Stimulated activated naive CD8-positive, alpha-beta T cell treated with anti-CD3 and anti-CD28 coated beads, Interleukin-15, Interleukin-2, amounts not matched to agents 100 ng/mL and 50 ng/mL, for 24 hours (primary cell): ENCODE results near the gene CYP2U1.
"Not testable (repeated sequence)": the region's sequence is repeated elsewhere in the genome, so short reads cannot be mapped to it uniquely, and the experiment has no call there.

Source experiments
- H3K27ac Mint-ChIP-seq: one replicate; pipeline ENCODE4 v1.8.0; 2021; ENCODE audit warnings: mild to moderate bottlenecking, mixed read lengths
- H3K27me3 Mint-ChIP-seq: one replicate; pipeline ENCODE4 v1.8.0; 2021; ENCODE audit warnings: mixed read lengths
- H3K36me3 Mint-ChIP-seq: one replicate; pipeline ENCODE4 v1.8.0; 2021; ENCODE audit warnings: low read depth, mixed read lengths
- H3K4me1 Mint-ChIP-seq: one replicate; pipeline ENCODE4 v1.8.0; 2021; ENCODE audit warnings: low read depth, mixed read lengths
- H3K4me3 Mint-ChIP-seq: one replicate; pipeline ENCODE4 v1.8.0; 2021; ENCODE audit warnings: mild to moderate bottlenecking, mixed read lengths
- H3K9me3 Mint-ChIP-seq: one replicate; pipeline ENCODE4 v1.8.0; 2021; ENCODE audit warnings: mixed read lengths

Gene CYP2U1

GRCh38 chr4:107950746-107951540, 19.6 kb downstream of the CYP2U1 start:
- Mint-ChIP-seq H3K4me3 (no peak overlapping the region), H3K27me3 (no peaks in the 10 kb centered on the region), H3K36me3 (peaks cover 31% of the 10 kb centered on the region), H3K4me1 (no peaks in the 10 kb centered on the region), H3K27ac (no peak overlapping the region), H3K9me3 (peaks cover 9% of the 10 kb centered on the region)

- Mint-ChIP-seq H3K4me3 (no peak overlapping the region), H3K36me3 (peaks cover 37% of the 10 kb centered on the region), H3K27ac (no peak overlapping the region), H3K9me3 (peaks cover 15% of the 10 kb centered on the region), H3K4me1 (no peaks in the 10 kb centered on the region), H3K27me3 (no peaks in the 10 kb centered on the region)
Measured at GRCh38 chr4:107951551-107951950, 20.2 kb downstream of the CYP2U1 start.

GRCh38 chr4:107956011-107956410, 24.7 kb downstream of the CYP2U1 start:
- H3K4me1 Mint-ChIP-seq = no peaks in the 10 kb centered on the region
- H3K4me3 Mint-ChIP-seq = no peak overlapping the region
- H3K27me3 Mint-ChIP-seq = peaks cover 3% of the 10 kb centered on the region
- peaks cover 26% of the 10 kb centered on the region for H3K9me3 Mint-ChIP-seq
- peaks cover 21% of the 10 kb centered on the region for H3K36me3 Mint-ChIP-seq
- no peak overlapping the region for H3K27ac Mint-ChIP-seq

- Mint-ChIP-seq H3K27me3 (peaks cover 4% of the 10 kb centered on the region), H3K36me3 (no peaks in the 10 kb centered on the region), H3K4me3 (no peak overlapping the region), H3K27ac (no peak overlapping the region), H3K9me3 (peaks cover under 1% of the 10 kb centered on the region), H3K4me1 (no peaks in the 10 kb centered on the region)
Measured at GRCh38 chr4:107966903-107967302, 35.6 kb downstream of the CYP2U1 start.

- H3K27ac Mint-ChIP-seq, H3K4me3 Mint-ChIP-seq, H3K4me1 Mint-ChIP-seq, H3K27me3 Mint-ChIP-seq, H3K9me3 Mint-ChIP-seq, H3K36me3 Mint-ChIP-seq: not testable (repeated sequence)
Measured at GRCh38 chr4:107967519-107967918, 36.2 kb downstream of the CYP2U1 start.

GRCh38 chr4:107967921-107968320, 36.6 kb downstream of the CYP2U1 start:
- not testable (repeated sequence) for H3K27me3 Mint-ChIP-seq, H3K36me3 Mint-ChIP-seq, H3K4me1 Mint-ChIP-seq, H3K9me3 Mint-ChIP-seq, H3K4me3 Mint-ChIP-seq, H3K27ac Mint-ChIP-seq

GRCh38 chr4:107970063-107970798, 38.9 kb downstream of the CYP2U1 start:
- Mint-ChIP-seq H3K4me3 (no peak overlapping the region), H3K36me3 (no peaks in the 10 kb centered on the region), H3K27ac (no peak overlapping the region), H3K4me1 (peaks cover 3% of the 10 kb centered on the region), H3K27me3 (peaks cover 3% of the 10 kb centered on the region), H3K9me3 (peaks cover 4% of the 10 kb centered on the region)

- Mint-ChIP-seq H3K4me3 (no peak overlapping the region), H3K4me1 (peaks cover 3% of the 10 kb centered on the region), H3K27ac (no peak overlapping the region), H3K36me3 (no peaks in the 10 kb centered on the region), H3K9me3 (peaks cover 4% of the 10 kb centered on the region), H3K27me3 (peaks cover 3% of the 10 kb centered on the region)
Measured at GRCh38 chr4:107972605-107973004, 41.3 kb downstream of the CYP2U1 start.

GRCh38 chr4:107974523-107974922, 43.2 kb downstream of the CYP2U1 start:
- peaks cover 4% of the 10 kb centered on the region for H3K9me3 Mint-ChIP-seq
- H3K36me3 Mint-ChIP-seq = no peaks in the 10 kb centered on the region
- no peak overlapping the region for H3K27ac Mint-ChIP-seq
- peaks cover 3% of the 10 kb centered on the region for H3K27me3 Mint-ChIP-seq
- peaks cover 3% of the 10 kb centered on the region for H3K4me1 Mint-ChIP-seq
- no peak overlapping the region for H3K4me3 Mint-ChIP-seq

- peaks cover 11% of the 10 kb centered on the region for H3K9me3 Mint-ChIP-seq
- H3K4me1 Mint-ChIP-seq = peaks cover 3% of the 10 kb centered on the region
- H3K27ac Mint-ChIP-seq = no peak overlapping the region
- no peak overlapping the region for H3K4me3 Mint-ChIP-seq
- no peaks in the 10 kb centered on the region for H3K27me3 Mint-ChIP-seq
- H3K36me3 Mint-ChIP-seq = peaks cover 3% of the 10 kb centered on the region
Measured at GRCh38 chr4:107977482-107977881, 46.1 kb downstream of the CYP2U1 start.

- no peak overlapping the region for H3K27ac Mint-ChIP-seq
- H3K36me3 Mint-ChIP-seq = peaks cover 3% of the 10 kb centered on the region
- H3K4me3 Mint-ChIP-seq = no peak overlapping the region
- no peaks in the 10 kb centered on the region for H3K27me3 Mint-ChIP-seq
- H3K4me1 Mint-ChIP-seq = peaks cover 3% of the 10 kb centered on the region
- H3K9me3 Mint-ChIP-seq = peaks cover 11% of the 10 kb centered on the region
Measured at GRCh38 chr4:107977966-107978705, 46.8 kb downstream of the CYP2U1 start.

- Mint-ChIP-seq H3K27ac (no peak overlapping the region), H3K4me3 (no peak overlapping the region), H3K36me3 (peaks cover 3% of the 10 kb centered on the region), H3K9me3 (peaks cover 11% of the 10 kb centered on the region), H3K4me1 (peaks cover 3% of the 10 kb centered on the region), H3K27me3 (no peaks in the 10 kb centered on the region)
Measured at GRCh38 chr4:107978716-107979451, 47.5 kb downstream of the CYP2U1 start.

GRCh38 chr4:107987916-107988762, 56.8 kb downstream of the CYP2U1 start:
- Mint-ChIP-seq H3K4me3 (peak overlapping the region; percentile 47), H3K27ac (no peak overlapping the region), H3K27me3 (no peaks in the 10 kb centered on the region), H3K4me1 (peaks cover 47% of the 10 kb centered on the region), H3K9me3 (no peaks in the 10 kb centered on the region), H3K36me3 (peaks cover 8% of the 10 kb centered on the region)

- H3K4me3 Mint-ChIP-seq = peak overlapping the region; percentile 47
- H3K27ac Mint-ChIP-seq = no peak overlapping the region
- peaks cover 51% of the 10 kb centered on the region for H3K4me1 Mint-ChIP-seq
- peaks cover 10% of the 10 kb centered on the region for H3K36me3 Mint-ChIP-seq
- H3K27me3 Mint-ChIP-seq = no peaks in the 10 kb centered on the region
- no peaks in the 10 kb centered on the region for H3K9me3 Mint-ChIP-seq
Measured at GRCh38 chr4:107988763-107989035, 57.4 kb downstream of the CYP2U1 start.
